ENCODE measurements around the gene PPP6R2. TPM values are rescaled to one million over a fixed set of nuclear protein-coding genes. Genes with fewer than 3 reads are reported as not detected.

PPP6R2 gene
- polyA plus RNA-seq, 1 donor from 2014 or later = 85.4 TPM

GRCh38 chr22:50337262-50338041 is 5.7 kb upstream of the PPP6R2 start:
- TF ChIP-seq EP300 (conservative IDR thresholded peaks at IDR 0.05; ENCODE audit: poor library complexity, severe bottlenecking) = no peak
- TF ChIP-seq EZH2 (IDR thresholded peaks at IDR 0.05; ENCODE audit: borderline replicate concordance, insufficient read depth, low read length, poor library complexity, severe bottlenecking) = no peak
- no peak overlapping the region for H3K4me2 ChIP-seq (ENCODE audit: low read length)
- H3K36me3 ChIP-seq (ENCODE audit: insufficient read depth, low read length) = no peaks in the 10 kb centered on the region
- H2AFZ ChIP-seq (ENCODE audit: low read depth, low read length) = no peak overlapping the region
- H3K79me2 ChIP-seq (replicated peaks; ENCODE audit: insufficient read depth, low read length) = no peaks in the 10 kb centered on the region
- no peaks in the 10 kb centered on the region for H3K9me3 ChIP-seq (ENCODE audit: low read length)
- no peaks in the 10 kb centered on the region for H3K27me3 ChIP-seq (ENCODE audit: insufficient read depth, low read depth, low read length)
- no peak overlapping the region for H3K4me3 ChIP-seq (ENCODE audit: low read length)
- H3K27ac ChIP-seq (ENCODE audit: low read length) = no peak overlapping the region
- H3F3A ChIP-seq (ENCODE audit: insufficient read depth, low read length, poor library complexity, severe bottlenecking) = no peaks in the 10 kb centered on the region
- H3K9ac ChIP-seq (ENCODE audit: low read length) = no peak overlapping the region
- H3K9me2 ChIP-seq (ENCODE audit: insufficient read depth, low read length) = no peaks in the 10 kb centered on the region
- H4K20me1 ChIP-seq (ENCODE audit: insufficient read depth) = no peaks in the 10 kb centered on the region

- no peaks in the 10 kb centered on the region for H3K9me3 ChIP-seq (ENCODE audit: low read length)
- no peak overlapping the region for H2AFZ ChIP-seq (ENCODE audit: low read depth, low read length)
- no peak overlapping the region for H3K27ac ChIP-seq (ENCODE audit: low read length)
- no peak overlapping the region for H3K4me3 ChIP-seq (ENCODE audit: low read length)
- no peaks in the 10 kb centered on the region for H3K27me3 ChIP-seq (ENCODE audit: insufficient read depth, low read depth, low read length)
- no peaks in the 10 kb centered on the region for H3K36me3 ChIP-seq (ENCODE audit: insufficient read depth, low read length)
- peaks cover 4% of the 10 kb centered on the region for H3K79me2 ChIP-seq (replicated peaks; ENCODE audit: insufficient read depth, low read length)
- H3K4me2 ChIP-seq (ENCODE audit: low read length) = no peak overlapping the region
- TF ChIP-seq SMC3 (conservative IDR thresholded peaks at IDR 0.05; ENCODE audit: poor library complexity) = no peak
- no peak for TF ChIP-seq TAF1 (IDR thresholded peaks at IDR 0.05; ENCODE audit: low read depth)
- no peak for TF ChIP-seq EZH2 (IDR thresholded peaks at IDR 0.05; ENCODE audit: borderline replicate concordance, insufficient read depth, low read length, poor library complexity, severe bottlenecking)
- TF ChIP-seq POLR2AphosphoS5 (IDR thresholded peaks at IDR 0.05) = no peak
- no peak for TF ChIP-seq EP300 (conservative IDR thresholded peaks at IDR 0.05; ENCODE audit: poor library complexity, severe bottlenecking)
- no peak for TF ChIP-seq RAD21 (conservative IDR thresholded peaks at IDR 0.05)
- no peak for TF ChIP-seq CTCF (IDR thresholded peaks at IDR 0.05; ENCODE audit: poor library complexity, severe bottlenecking)
- no peak for TF ChIP-seq MXI1 (conservative IDR thresholded peaks at IDR 0.05; ENCODE audit: poor library complexity, severe bottlenecking)
- no peak for TF ChIP-seq REST (IDR thresholded peaks at IDR 0.05; ENCODE audit: borderline replicate concordance)
- no peaks in the 10 kb centered on the region for H3F3A ChIP-seq (ENCODE audit: insufficient read depth, low read length, poor library complexity, severe bottlenecking)
- H3K9ac ChIP-seq (ENCODE audit: low read length) = no peak overlapping the region
- H4K20me1 ChIP-seq (ENCODE audit: insufficient read depth) = no peaks in the 10 kb centered on the region
- no peaks in the 10 kb centered on the region for H3K9me2 ChIP-seq (ENCODE audit: insufficient read depth, low read length)
Measured at GRCh38 chr22:50338042-50338573, 5.0 kb upstream of the PPP6R2 start.

All from neural cell (in vitro differentiated cells).